Naive thymus-derived CD4-positive, alpha-beta T cell (primary cell): ENCODE measurements around the gene CHTF8. TPM values are rescaled to one million over a fixed set of nuclear protein-coding genes. Genes with fewer than 3 reads are reported as not detected.
A peak's percentile ranks its signal among the peaks of the same experiment; 100 is the strongest.

ENCODE experiments used
- ATAC-seq: fragments of 150-1000 bp; cut with Tn5 transposase; 2 replicates; pipeline ENCODE4 v1.10.0; 2021; ENCODE audit warnings: mild to moderate bottlenecking, moderate library complexity
- CTCF ChIA-PET: fragments of 350-600 bp; sonication (Branson Sonifier 250); formaldehyde crosslinking; loops from one replicate; lab custom pipeline; 2021; ENCODE audit warnings: antibody characterized with exemption; lab: Charles Lee
- POLR2A ChIA-PET: fragments of 350-600 bp; sonication (Branson Sonifier 250); formaldehyde crosslinking; loops from one replicate; lab custom pipeline; 2021; ENCODE audit warnings: antibody characterized with exemption, inconsistent platforms; lab: Charles Lee
- DNase-seq, 9 donors: peaks; one replicate each; pipeline versions ENCODE4 v3.0.0 to v3.0.0-alpha.2; 2020 to 2022; ENCODE audit warnings: mixed read lengths in 1 of 9
- H3K27ac ChIP-seq: one replicate; pipeline ENCODE4 v1.7.0; 2013; ENCODE audit warnings: mild to moderate bottlenecking, low read depth, low read length, moderate library complexity
- H3K27me3 ChIP-seq, 2 donors: one replicate each; pipeline ENCODE4 v1.7.0; 2013; ENCODE audit warnings: low read length in 2 of 2, mild to moderate bottlenecking in 2 of 2, moderate library complexity in 2 of 2; ENCODE audit not compliant: control insufficient read depth in 2 of 2, insufficient read depth in 2 of 2
- H3K36me3 ChIP-seq, 3 experiments: 1 replicate in 2 of 3; 2 replicates in 1 of 3; pipeline ENCODE4 v1.7.0; 2013; ENCODE audit warnings: low read length in 3 of 3, mild to moderate bottlenecking in 3 of 3, moderate library complexity in 1 of 3; ENCODE audit not compliant: insufficient read depth in 3 of 3, control insufficient read depth in 2 of 3
- H3K4me1 ChIP-seq, 2 donors: one replicate each; pipeline ENCODE4 v1.7.0; 2013; ENCODE audit warnings: low read length in 2 of 2, mild to moderate bottlenecking in 2 of 2, moderate library complexity in 1 of 2; ENCODE audit not compliant: control insufficient read depth in 2 of 2, insufficient read depth in 2 of 2
- H3K4me3 ChIP-seq: 2 replicates; pipeline ENCODE4 v1.7.0; 2013; ENCODE audit warnings: mild to moderate bottlenecking, low read length
- H3K9me3 ChIP-seq, 3 experiments: 1 replicate in 2 of 3; 2 replicates in 1 of 3; pipeline ENCODE4 v1.7.0; 2013; ENCODE audit warnings: low read length in 3 of 3; ENCODE audit not compliant: control insufficient read depth in 2 of 3
- H3K27ac Mint-ChIP-seq, 9 donors: one replicate each; pipeline ENCODE4 v1.8.0; 2020 to 2022; ENCODE audit warnings: mixed read lengths in 9 of 9, mild to moderate bottlenecking in 8 of 9, moderate library complexity in 5 of 9, inconsistent platforms in 2 of 9
- H3K27me3 Mint-ChIP-seq, 5 donors: one replicate each; pipeline ENCODE4 v1.8.0; 2021 to 2022; ENCODE audit warnings: mixed read lengths in 5 of 5, mild to moderate bottlenecking in 1 of 5
- H3K36me3 Mint-ChIP-seq, 5 donors: one replicate each; pipeline ENCODE4 v1.8.0; 2020 to 2022; ENCODE audit warnings: mixed read lengths in 5 of 5, mild to moderate bottlenecking in 3 of 5, inconsistent platforms in 1 of 5
- H3K4me1 Mint-ChIP-seq, 7 donors: one replicate each; pipeline ENCODE4 v1.8.0; 2020 to 2022; ENCODE audit warnings: mixed read lengths in 7 of 7, mild to moderate bottlenecking in 3 of 7, inconsistent platforms in 1 of 7
- H3K4me3 Mint-ChIP-seq, 10 donors: one replicate each; pipeline ENCODE4 v1.8.0; 2020 to 2022; ENCODE audit warnings: mild to moderate bottlenecking in 10 of 10, mixed read lengths in 10 of 10, moderate library complexity in 6 of 10, inconsistent platforms in 2 of 10
- H3K9me3 Mint-ChIP-seq, 11 donors: one replicate each; pipeline ENCODE4 v1.8.0; 2020 to 2022; ENCODE audit warnings: mixed read lengths in 11 of 11, mild to moderate bottlenecking in 4 of 11, inconsistent platforms in 1 of 11, moderate library complexity in 1 of 11
- intact Hi-C, 2 donors: fragments of 100-400 bp; cut with micrococcal nuclease; formaldehyde crosslinking; loops; one replicate each; pipeline ENCODE4 v1.15.1; 2023
- polyA plus RNA-seq, 2 donors: library from polyadenylated mRNA; unstranded; fragments of 300-500 nt; fragmentation: Illumina TruSeq; gene quantifications; one replicate each; pipeline ENCODE4 v1.2.3, GENCODE V29; 2021
- total RNA-seq, 6 experiments: library from RNA in 5 of 6; stranded (reverse) in 5 of 6; gene quantifications; 1 replicate in 5 of 6; 2 replicates in 1 of 6; pipeline ENCODE4 v1.2.3 and lab custom pipeline; 2021 to 2026

CHTF8 gene
- total and polyA plus RNA-seq, 7 experiments from 2014 or later: 53.3 to 210 (median 141) TPM

DNA sequence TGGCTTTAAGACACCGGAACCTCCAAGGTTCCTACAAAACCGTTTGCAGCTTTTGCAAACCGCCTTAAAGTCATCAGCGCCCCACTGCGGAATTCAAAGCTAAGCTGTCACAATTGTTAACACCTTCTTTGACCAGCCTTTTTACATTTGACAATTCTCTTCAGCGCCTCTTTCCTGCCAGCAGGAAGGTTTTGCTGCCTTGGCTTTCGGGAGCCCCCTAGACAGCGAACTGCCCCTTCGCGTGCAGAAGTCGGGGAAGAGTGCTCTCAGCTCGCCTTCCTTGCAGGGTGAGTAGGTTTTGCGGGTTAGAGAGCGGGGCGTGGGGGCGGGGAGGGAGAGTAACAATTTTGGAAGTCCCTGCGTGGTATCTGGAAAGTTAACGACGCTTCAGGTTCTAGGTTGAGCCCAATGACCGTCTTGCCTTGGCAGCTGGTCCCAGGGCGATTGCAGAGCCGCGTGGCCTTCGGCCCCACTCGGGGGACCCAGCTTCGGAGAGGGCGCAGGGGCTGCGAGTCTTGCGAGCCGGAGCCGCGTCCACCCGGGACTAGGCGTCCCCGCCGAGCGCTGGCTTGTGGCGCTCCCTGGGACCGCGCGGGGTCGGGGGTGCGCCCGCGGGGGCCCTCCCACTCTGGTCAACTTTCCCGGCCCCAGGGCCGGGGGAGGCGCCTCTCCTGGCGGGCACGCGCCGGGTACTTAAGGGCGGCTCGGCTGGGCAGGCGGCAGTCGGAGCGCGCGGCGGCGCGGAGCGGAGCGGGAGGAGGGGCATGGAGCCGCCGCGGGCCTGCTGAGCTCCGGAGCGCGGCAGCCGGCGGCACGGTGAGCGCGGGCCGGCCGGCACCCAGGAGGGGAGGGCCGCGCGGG lies 26.7 kb downstream of the CHTF8 start, which contains the start of gene HAS3:
Gene HAS3, plus strand, starts transcription at position 153 of the 861 bp plus-strand sequence. CDS start 3,743 bp downstream, outside the sequence.
- Mint-ChIP-seq H3K4me3 (peak within 1 kb of the TSS; percentile 84 to 96 (median 91)), H3K4me1 (peaks cover 12 to 26% (median 22%) of the 10 kb centered on the region in 7 donors), H3K36me3 (peaks cover 5 to 18% (median 13%) of the 10 kb centered on the region in 5 donors), H3K27me3 (peaks cover 30 to 49% (median 44%) of the 10 kb centered on the region in 5 donors), H3K27ac (peak within 1 kb of the TSS in 2 of 9 donors; percentile 52 to 56), H3K9me3 (peaks cover 0 to 1% (median 0%) of the 10 kb centered on the region in 11 donors)
- CTCF ChIA-PET: no interaction called here
- Histone ChIP-seq H3K27me3 (peaks cover 0 to 22% of the 10 kb centered on the region in 2 donors), H3K27ac (no peak within 1 kb of the TSS), H3K9me3 (no peaks in the 10 kb centered on the region), H3K4me3 (peak within 1 kb of the TSS; percentile 51), H3K4me1 (peaks cover 10 to 32% of the 10 kb centered on the region in 2 donors), H3K36me3 (peaks cover 0 to 13% (median 0%) of the 10 kb centered on the region in 3 experiments)
- DNase-seq (peak in 5 of 9 donors; percentile 11 to 60 (median 23)), ATAC-seq (peak; percentile 66)
- intact Hi-C loops: loop anchor here (5.0 kb wide), 1 partner anchor 578 kb away; no protein-coding TSS in a partner anchor
- POLR2A ChIA-PET: no interaction called here

GRCh38 chr16:69100071-69100691 lies 32.2 kb downstream of the CHTF8 start:
- ATAC-seq (no peak), DNase-seq (no peak)
- H3K27me3 ChIP-seq: peaks cover 0 to 2% of the 10 kb centered on the region in 2 donors
- H3K36me3 ChIP-seq: no peaks in the 10 kb centered on the region
- no peak overlapping the region for H3K27ac ChIP-seq
- intact Hi-C loops: no loop called here
- H3K9me3 ChIP-seq: no peaks in the 10 kb centered on the region
- peaks cover 5 to 23% (median 13%) of the 10 kb centered on the region in 5 donors for H3K27me3 Mint-ChIP-seq
- no peak overlapping the region for H3K4me3 Mint-ChIP-seq
- H3K9me3 Mint-ChIP-seq: peaks cover 0 to 1% (median 0%) of the 10 kb centered on the region in 11 donors
- peaks cover under 1 to 4% (median 1%) of the 10 kb centered on the region in 7 donors for H3K4me1 Mint-ChIP-seq
- no peak overlapping the region for H3K27ac Mint-ChIP-seq
- no peak overlapping the region for H3K4me3 ChIP-seq
- H3K4me1 ChIP-seq: peaks cover 1 to 2% of the 10 kb centered on the region in 2 donors
- H3K36me3 Mint-ChIP-seq: no peaks in the 10 kb centered on the region
- ChIA-PET CTCF (no interaction called here), POLR2A (no interaction called here)

DNA sequence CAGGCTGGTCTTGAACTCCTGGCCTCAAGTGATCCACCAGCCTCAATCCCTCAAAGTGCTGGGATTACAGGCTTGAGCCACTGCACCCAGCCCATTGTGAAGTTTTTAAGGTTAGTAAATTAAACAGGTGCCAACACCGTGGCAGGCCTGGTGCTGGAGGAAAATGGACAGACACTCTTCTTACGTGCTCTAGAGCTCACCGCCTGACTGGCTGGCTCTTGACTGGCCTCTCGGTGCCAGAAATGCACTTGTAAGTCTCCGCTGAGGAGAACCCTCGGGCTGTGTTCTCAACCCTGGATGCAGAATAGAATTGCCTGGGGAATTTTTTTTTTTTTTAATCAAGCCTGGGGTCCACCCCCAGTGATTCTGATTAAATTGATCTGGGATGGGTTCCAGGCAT lies 37.2 kb downstream of the CHTF8 start:
- Histone ChIP-seq H3K9me3 (no peaks in the 10 kb centered on the region), H3K4me3 (no peak overlapping the region), H3K27me3 (no peaks in the 10 kb centered on the region), H3K27ac (no peak overlapping the region), H3K4me1 (no peaks in the 10 kb centered on the region), H3K36me3 (no peaks in the 10 kb centered on the region)
- DNase-seq (no peak), ATAC-seq (no peak)
- no peaks in the 10 kb centered on the region for H3K4me1 Mint-ChIP-seq
- no peaks in the 10 kb centered on the region for H3K27me3 Mint-ChIP-seq
- ChIA-PET CTCF (no interaction called here), POLR2A (no interaction called here)
- no peak overlapping the region for H3K4me3 Mint-ChIP-seq
- peaks cover 0 to 4% (median 0%) of the 10 kb centered on the region in 5 donors for H3K36me3 Mint-ChIP-seq
- H3K27ac Mint-ChIP-seq: no peak overlapping the region
- no peaks in the 10 kb centered on the region for H3K9me3 Mint-ChIP-seq
- intact Hi-C loops: no loop called here

GRCh38 chr16:69094501-69094900 lies 37.9 kb downstream of the CHTF8 start:
- no peaks in the 10 kb centered on the region for H3K27me3 ChIP-seq
- Mint-ChIP-seq H3K36me3 (peaks cover 0 to 4% (median 0%) of the 10 kb centered on the region in 5 donors), H3K27me3 (no peaks in the 10 kb centered on the region), H3K9me3 (no peaks in the 10 kb centered on the region), H3K4me1 (peaks cover 0 to under 1% (median 0%) of the 10 kb centered on the region in 7 donors), H3K4me3 (no peak overlapping the region), H3K27ac (no peak overlapping the region)
- H3K27ac ChIP-seq: no peak overlapping the region
- H3K4me1 ChIP-seq: peaks cover 0 to under 1% of the 10 kb centered on the region in 2 donors
- no peak for ATAC-seq
- intact Hi-C loops: no loop called here
- no peak for DNase-seq
- ChIA-PET POLR2A (interaction anchor here (1.5 kb wide), 1 partner anchor 38 kb away, joined by 3 read pairs; the partner anchor contains the start of gene UTP4), CTCF (interaction anchor here (0.8 kb wide), 1 partner anchor 29 kb away, joined by 3 read pairs; no protein-coding TSS in a partner anchor)
- H3K9me3 ChIP-seq: no peaks in the 10 kb centered on the region
- no peak overlapping the region for H3K4me3 ChIP-seq
- H3K36me3 ChIP-seq: no peaks in the 10 kb centered on the region

- H3K9me3 Mint-ChIP-seq: no peaks in the 10 kb centered on the region
- CTCF ChIA-PET: interaction anchor here (0.8 to 0.9 kb wide), 2 partner anchors 18 to 29 kb away, joined by 3 read pairs; no protein-coding TSS in a partner anchor
- H3K4me3 Mint-ChIP-seq: no peak overlapping the region
- Histone ChIP-seq H3K4me1 (peaks cover 0 to 4% of the 10 kb centered on the region in 2 donors), H3K9me3 (no peaks in the 10 kb centered on the region), H3K4me3 (no peak overlapping the region), H3K27ac (no peak overlapping the region), H3K36me3 (no peaks in the 10 kb centered on the region), H3K27me3 (no peaks in the 10 kb centered on the region)
- intact Hi-C loops: no loop called here
- no peak for ATAC-seq
- no peaks in the 10 kb centered on the region for H3K27me3 Mint-ChIP-seq
- POLR2A ChIA-PET: interaction anchor here (1.5 kb wide), 1 partner anchor 39 kb away, joined by 3 read pairs; the partner anchor contains the start of gene UTP4
- peaks cover 0 to 5% (median 0%) of the 10 kb centered on the region in 7 donors for H3K4me1 Mint-ChIP-seq
- H3K36me3 Mint-ChIP-seq: peaks cover 0 to 4% (median 0%) of the 10 kb centered on the region in 5 donors
- DNase-seq: no peak
- no peak overlapping the region for H3K27ac Mint-ChIP-seq
These were observed 38.4 kb downstream of the CHTF8 start for GRCh38 chr16:69093974-69094373.

- Histone ChIP-seq H3K9me3 (no peaks in the 10 kb centered on the region), H3K27ac (no peak overlapping the region), H3K4me3 (no peak overlapping the region), H3K27me3 (no peaks in the 10 kb centered on the region), H3K4me1 (peaks cover 0 to 4% of the 10 kb centered on the region in 2 donors), H3K36me3 (peaks cover 0 to 9% (median 0%) of the 10 kb centered on the region in 3 experiments)
- CTCF ChIA-PET: no interaction called here
- no peak overlapping the region for H3K4me3 Mint-ChIP-seq
- ATAC-seq: no peak
- no peak for DNase-seq
- POLR2A ChIA-PET: no interaction called here
- no peaks in the 10 kb centered on the region for H3K9me3 Mint-ChIP-seq
- peaks cover 0 to 17% (median 4%) of the 10 kb centered on the region in 5 donors for H3K36me3 Mint-ChIP-seq
- no peaks in the 10 kb centered on the region for H3K27me3 Mint-ChIP-seq
- intact Hi-C loops: no loop called here
- H3K4me1 Mint-ChIP-seq: peaks cover 0 to 16% (median 7%) of the 10 kb centered on the region in 7 donors
- H3K27ac Mint-ChIP-seq: peak overlapping the region in 4 of 9 donors; percentile 5 to 64 (median 30)
These were observed 43.1 kb downstream of the CHTF8 start for GRCh38 chr16:69089091-69089910.
